Upper lobe of left lung (tissue), 4 donors: ENCODE measurements around the gene ARMC7.

Source experiments
- POLR2A ChIP-seq, 4 donors: fragments of 450-650 bp; IDR thresholded peaks; one replicate each; pipeline ENCODE4 v1.5.1; 2016 to 2017; ENCODE audit warnings: antibody characterized with exemption in 4 of 4, mild to moderate bottlenecking in 2 of 4
- TF ChIP-seq, protein P1 (sequence below), 6 experiments: fragments of 450-650 bp in 4 of 6; fragments of 200-600 bp in 2 of 6; sonication (generic) in 2 of 6; IDR thresholded peaks; one replicate each; pipeline ENCODE4 v1.5.1; 2016 to 2019; ENCODE audit warnings: antibody characterized with exemption in 6 of 6

DNA sequence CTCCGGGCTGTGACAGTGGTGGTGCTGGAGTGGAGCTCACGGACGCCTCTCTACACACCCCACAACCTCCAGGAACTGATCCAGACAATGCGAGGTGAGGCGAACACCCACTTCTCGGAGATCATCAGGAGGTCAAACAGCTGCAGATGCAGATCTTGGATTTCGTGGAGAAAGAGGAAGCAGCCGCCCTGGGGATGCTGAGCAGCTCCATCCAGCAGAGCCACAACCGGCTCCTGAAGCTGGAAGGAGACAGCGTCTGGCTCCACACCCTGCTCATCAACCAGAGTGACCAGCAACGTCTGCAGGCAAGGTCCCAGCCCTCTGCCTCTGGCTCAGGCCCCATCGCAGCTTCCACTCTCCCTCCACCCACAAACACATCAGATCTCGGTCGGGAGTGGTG is 35.2 kb upstream of the ARMC7 start:
- TF ChIP-seq, protein P1, sequence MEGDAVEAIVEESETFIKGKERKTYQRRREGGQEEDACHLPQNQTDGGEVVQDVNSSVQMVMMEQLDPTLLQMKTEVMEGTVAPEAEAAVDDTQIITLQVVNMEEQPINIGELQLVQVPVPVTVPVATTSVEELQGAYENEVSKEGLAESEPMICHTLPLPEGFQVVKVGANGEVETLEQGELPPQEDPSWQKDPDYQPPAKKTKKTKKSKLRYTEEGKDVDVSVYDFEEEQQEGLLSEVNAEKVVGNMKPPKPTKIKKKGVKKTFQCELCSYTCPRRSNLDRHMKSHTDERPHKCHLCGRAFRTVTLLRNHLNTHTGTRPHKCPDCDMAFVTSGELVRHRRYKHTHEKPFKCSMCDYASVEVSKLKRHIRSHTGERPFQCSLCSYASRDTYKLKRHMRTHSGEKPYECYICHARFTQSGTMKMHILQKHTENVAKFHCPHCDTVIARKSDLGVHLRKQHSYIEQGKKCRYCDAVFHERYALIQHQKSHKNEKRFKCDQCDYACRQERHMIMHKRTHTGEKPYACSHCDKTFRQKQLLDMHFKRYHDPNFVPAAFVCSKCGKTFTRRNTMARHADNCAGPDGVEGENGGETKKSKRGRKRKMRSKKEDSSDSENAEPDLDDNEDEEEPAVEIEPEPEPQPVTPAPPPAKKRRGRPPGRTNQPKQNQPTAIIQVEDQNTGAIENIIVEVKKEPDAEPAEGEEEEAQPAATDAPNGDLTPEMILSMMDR (IDR thresholded peaks at IDR 0.05): no peak
- TF ChIP-seq POLR2A (IDR thresholded peaks at IDR 0.05): no peak
